ENCODE results near the gene HTR1D.

DNA sequence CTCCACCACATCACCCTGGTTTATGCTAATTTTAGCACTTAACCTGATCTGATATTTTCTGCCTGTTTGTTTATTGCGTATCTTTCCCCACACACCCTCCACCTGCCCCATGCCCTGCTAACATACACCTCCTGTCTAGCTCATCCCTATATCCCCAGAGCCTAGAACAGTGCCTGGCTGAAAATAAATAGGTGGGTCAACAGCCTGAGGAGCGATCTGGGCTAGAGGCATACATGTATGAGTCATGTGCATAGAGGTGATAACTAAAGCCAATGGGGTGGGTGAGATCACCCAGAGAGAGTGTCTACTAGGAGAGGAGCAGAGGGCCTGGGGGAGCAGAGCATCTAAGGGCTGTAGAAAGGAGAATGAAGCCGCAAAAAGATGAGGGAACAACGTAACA is 2.7 kb downstream of the HTR1D start:
- no peak for TF ChIP-seq POLR2A (IDR thresholded peaks at IDR 0.05)
- TF ChIP-seq, protein P1, sequence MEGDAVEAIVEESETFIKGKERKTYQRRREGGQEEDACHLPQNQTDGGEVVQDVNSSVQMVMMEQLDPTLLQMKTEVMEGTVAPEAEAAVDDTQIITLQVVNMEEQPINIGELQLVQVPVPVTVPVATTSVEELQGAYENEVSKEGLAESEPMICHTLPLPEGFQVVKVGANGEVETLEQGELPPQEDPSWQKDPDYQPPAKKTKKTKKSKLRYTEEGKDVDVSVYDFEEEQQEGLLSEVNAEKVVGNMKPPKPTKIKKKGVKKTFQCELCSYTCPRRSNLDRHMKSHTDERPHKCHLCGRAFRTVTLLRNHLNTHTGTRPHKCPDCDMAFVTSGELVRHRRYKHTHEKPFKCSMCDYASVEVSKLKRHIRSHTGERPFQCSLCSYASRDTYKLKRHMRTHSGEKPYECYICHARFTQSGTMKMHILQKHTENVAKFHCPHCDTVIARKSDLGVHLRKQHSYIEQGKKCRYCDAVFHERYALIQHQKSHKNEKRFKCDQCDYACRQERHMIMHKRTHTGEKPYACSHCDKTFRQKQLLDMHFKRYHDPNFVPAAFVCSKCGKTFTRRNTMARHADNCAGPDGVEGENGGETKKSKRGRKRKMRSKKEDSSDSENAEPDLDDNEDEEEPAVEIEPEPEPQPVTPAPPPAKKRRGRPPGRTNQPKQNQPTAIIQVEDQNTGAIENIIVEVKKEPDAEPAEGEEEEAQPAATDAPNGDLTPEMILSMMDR (IDR thresholded peaks at IDR 0.05), result no peak

All from testis (tissue), 2 donors.